Measurements from ENCODE around the gene POC5.
"Not testable (repeated sequence)": the region's sequence is repeated elsewhere in the genome, so short reads cannot be mapped to it uniquely, and the experiment has no call there.

Gene POC5

DNA sequence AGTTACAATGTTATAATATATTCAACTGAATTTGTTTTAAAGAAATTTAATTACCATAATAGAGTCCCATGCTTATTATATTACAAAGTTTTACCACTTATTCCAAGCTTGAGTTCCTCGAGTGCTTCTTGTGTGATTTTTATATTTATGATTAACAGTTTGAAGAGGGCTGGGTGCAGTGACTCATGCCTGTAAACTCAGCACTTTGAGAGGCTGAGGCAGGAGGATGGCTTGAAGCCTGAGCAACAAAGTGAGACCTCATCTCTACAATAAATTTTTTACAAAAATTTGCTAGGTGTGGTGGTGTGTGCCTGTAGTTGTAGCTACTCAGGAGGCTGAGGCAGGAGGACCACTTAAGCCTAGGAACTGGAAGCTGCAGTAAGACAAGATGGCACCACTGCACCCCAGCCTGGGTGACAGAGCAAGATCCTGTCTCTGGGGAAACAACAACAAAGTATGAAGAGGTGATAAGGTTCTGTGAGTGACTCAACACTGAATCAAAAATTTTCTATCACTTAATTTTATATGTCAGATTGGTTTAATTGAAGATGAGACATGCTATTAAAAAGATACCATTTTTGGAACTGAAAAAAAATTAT, 9.2 kb downstream of the POC5 start:
- in situ Hi-C loops (cut with MboI; ENCODE audit: low sequenced_read_pairs), result no loop called here

GRCh38 chr5:75706775-75707174, 10.5 kb downstream of the POC5 start:
- in situ Hi-C loops (cut with MboI; ENCODE audit: low sequenced_read_pairs), result no loop called here

DNA sequence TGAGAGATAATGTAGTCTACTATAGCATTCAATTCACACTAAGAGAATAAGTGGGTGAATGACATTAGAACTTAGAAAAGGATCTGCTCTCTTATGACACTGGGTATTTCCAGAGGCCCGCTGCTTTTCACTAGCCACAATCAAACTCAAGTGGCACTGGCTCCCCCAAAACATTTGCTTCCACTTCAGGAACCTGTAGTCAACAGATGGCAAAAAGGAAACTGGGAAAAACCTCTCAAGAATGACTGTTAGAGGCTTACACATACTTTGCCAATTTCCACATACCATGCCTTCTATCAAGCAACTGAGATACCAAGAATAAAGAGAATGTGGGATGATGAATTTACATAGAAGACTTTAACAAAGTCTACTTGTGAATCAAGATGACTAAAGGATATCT, 11.2 kb downstream of the POC5 start:
- in situ Hi-C loops (cut with MboI; ENCODE audit: low sequenced_read_pairs), result no loop called here

GRCh38 chr5:75701856-75702255, 15.4 kb downstream of the POC5 start:
- in situ Hi-C loops (cut with MboI; ENCODE audit: low sequenced_read_pairs), result no loop called here

DNA sequence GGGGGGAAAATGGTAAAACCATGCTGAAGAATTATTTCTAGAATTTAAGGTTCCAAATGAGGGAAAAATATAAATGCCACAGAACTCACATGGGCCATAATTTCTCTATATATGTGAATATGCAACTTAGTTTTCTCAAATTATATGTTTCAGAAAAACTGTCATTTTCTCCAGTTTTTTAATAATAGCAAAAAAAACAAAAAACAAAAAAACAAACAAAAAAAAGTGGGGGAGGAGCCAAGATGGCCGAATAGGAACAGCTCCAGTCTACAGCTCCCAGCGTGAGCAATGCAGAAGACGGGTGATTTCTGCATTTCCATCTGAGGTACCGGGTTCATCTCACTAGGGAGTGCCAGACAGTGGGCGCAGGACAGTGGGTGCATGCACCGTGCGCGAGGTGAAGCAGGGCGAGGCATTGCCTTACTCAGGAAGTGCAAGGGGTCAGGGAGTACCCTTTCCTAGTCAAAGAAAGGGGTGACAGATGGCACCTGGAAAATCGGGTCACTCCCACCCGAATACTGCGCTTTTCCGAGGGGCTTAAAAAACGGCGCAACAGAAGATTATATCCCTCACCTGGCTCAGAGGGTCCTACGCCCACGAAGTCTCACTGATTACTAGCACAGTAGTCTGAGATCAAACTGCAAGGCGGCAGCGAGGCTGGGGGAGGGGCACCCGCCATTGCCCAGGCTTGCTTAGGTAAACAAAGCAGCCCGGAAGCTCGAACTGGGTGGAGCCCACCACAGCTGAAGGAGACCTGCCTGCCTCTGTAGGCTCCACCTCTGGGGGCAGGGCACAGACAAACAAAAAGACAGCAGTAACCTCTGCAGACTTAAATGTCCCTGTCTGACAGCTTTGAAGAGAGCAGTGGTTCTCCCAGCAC, 21.5 kb downstream of the POC5 start:
- in situ Hi-C loops (cut with MboI; ENCODE audit: low sequenced_read_pairs), result not testable (repeated sequence)

DNA sequence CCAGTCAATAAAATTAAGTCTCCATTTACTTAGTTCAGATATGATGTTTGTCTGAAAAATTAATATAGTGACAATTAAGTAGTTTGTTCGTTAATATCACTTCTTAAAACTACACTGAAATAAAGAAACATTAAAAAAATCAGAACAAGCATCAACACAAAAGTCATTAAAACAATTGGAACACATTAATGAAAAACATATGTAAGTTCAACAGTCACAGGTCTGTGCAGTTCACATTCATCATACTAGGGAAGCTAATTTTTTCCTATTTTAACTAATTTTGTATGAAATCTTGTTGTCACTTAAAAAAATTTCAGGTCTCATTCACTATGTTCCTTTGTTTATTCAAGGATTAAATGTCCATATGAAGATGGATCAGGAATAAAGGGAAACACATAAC, 22.5 kb downstream of the POC5 start:
- in situ Hi-C loops (cut with MboI; ENCODE audit: low sequenced_read_pairs), result no loop called here

GRCh38 chr5:75690669-75691068, 26.6 kb downstream of the POC5 start:
- in situ Hi-C loops (cut with MboI; ENCODE audit: low sequenced_read_pairs), result no loop called here

DNA sequence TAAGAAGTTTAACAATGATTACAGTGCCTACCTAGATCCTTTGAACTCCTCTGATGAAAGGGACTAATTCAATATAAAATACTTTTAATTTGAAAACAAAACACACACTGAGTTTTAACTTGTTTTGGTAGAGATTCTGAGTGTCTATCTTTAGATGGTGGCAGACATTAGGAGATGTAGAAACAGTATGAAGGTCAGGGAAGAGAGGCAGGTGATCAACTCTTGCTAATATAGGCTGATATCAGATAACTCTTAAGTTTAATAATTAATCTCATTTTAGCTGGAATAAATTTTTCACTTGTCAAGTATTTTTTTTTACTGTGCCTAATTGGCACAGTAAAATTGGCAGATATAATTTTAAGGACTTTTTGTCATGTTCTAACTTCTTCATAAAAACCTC, 30.8 kb downstream of the POC5 start:
- in situ Hi-C loops (cut with MboI; ENCODE audit: low sequenced_read_pairs), result no loop called here

GRCh38 chr5:75685141-75685540, 32.1 kb downstream of the POC5 start:
- in situ Hi-C loops (cut with MboI; ENCODE audit: low sequenced_read_pairs), result no loop called here

DNA sequence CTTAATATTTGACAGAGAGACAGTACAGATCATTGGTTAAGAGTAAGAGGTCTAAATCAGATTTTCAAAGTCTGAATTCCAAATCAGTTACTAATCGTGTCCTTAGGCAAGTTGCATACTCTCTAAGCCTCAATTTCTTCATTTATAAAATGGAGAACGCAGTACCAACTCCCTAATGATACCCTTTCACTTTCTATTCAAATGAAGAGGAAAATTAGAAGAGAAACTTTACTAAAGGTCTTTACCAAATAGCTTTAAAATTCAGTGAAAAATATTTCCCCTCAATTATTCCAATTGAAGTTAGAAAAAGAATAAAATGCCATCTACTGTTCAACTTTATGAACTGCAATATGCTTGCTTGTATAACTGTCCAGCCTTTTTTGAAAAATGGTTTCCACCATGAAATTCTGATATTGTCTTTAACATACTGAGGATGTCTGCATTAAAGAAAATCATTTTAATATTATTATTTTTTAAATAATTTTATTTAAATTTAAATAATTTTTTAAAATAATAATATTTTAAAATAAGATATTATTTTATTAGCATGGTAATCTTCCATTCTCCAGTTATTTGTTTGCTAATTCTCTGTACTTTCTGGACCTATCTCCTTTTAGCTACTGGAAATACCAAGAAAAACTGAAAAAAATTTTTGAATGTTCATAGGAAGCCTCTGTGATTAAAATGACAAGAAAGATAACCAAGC, 36.0 kb downstream of the POC5 start:
- in situ Hi-C loops (cut with MboI; ENCODE audit: low sequenced_read_pairs), result no loop called here

- in situ Hi-C loops (cut with MboI; ENCODE audit: low sequenced_read_pairs), result no loop called here
Observed at GRCh38 chr5:75678155-75678554, 39.1 kb downstream of the POC5 start.

GRCh38 chr5:75677607-75678006, 39.6 kb downstream of the POC5 start:
- in situ Hi-C loops (cut with MboI; ENCODE audit: low sequenced_read_pairs), result no loop called here

DNA sequence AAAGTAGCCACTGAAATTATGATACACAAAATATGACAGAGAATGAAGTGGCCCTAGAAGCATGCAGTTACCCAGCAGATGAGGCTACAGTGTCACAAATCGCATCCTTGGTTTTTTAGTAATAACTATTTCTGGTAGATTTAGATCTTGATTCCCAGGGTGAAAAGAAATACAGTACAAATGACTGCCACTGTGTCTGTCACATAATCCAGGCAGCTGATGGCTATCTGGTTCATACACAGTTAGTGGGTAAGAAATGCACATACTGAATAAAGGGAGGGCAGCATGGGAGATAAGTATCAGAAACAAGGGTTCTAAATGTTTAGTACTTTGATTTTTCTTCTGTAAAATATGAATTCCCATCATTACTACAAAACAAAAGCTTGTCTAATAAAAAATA, 41.5 kb downstream of the POC5 start:
- in situ Hi-C loops (cut with MboI; ENCODE audit: low sequenced_read_pairs), result no loop called here

DNA sequence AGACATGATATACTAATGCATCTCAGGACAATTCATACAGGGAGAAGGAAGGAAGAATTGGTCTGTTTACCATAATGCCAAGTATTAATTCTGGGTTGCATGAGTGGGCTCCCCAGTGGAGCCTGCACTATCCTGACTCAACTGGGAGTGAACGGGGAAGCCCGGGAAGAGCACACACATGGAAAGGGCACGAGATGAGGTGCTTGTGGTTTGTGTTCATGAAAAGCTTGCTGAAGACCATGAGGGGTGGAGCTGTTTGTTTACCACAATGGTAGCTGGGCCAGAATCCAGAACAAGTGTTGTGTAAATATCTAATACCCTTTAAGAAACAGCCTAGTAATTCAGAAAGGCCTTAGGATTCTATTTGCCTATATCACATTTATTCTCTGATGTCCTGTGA, 44.6 kb downstream of the POC5 start:
- in situ Hi-C loops (cut with MboI; ENCODE audit: low sequenced_read_pairs), result loop anchor here (25.0 kb wide), 1 partner anchor 435 kb away; the partner anchor contains the start of gene ANKRD31

GRCh38 chr5:75671506-75671905, 45.7 kb downstream of the POC5 start:
- in situ Hi-C loops (cut with MboI; ENCODE audit: low sequenced_read_pairs), result loop anchor here (25.0 kb wide), 1 partner anchor 434 kb away; the partner anchor contains the start of gene ANKRD31

- in situ Hi-C loops (cut with MboI; ENCODE audit: low sequenced_read_pairs), result loop anchor here (25.0 kb wide), 1 partner anchor 433 kb away; the partner anchor contains the start of gene ANKRD31
Observed at GRCh38 chr5:75670577-75670976, 46.7 kb downstream of the POC5 start.

GRCh38 chr5:75668977-75669689, 48.1 kb downstream of the POC5 start:
- in situ Hi-C loops (cut with MboI; ENCODE audit: low sequenced_read_pairs), result loop anchor here (25.0 kb wide), 1 partner anchor 432 kb away; the partner anchor contains the start of gene ANKRD31

DNA sequence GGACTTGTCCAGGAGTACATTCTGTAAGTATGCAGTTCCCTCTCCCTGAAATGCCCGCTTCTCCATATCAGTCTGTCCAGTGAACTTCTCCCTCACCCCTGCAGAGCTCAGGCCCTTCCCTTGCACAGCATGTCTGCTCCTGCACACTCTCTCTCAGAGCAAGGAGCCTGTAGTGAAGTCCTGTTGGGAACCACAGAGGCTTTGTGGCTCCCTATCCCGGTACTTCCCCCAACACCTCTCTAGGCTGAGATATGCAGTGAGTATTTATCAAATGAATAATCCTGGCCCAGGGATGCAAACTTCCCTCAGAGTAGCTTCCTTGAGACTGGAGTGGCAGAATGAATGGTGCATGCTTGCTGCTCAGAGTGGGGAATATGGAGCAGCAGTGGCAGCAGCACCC, 48.8 kb downstream of the POC5 start:
- in situ Hi-C loops (cut with MboI; ENCODE audit: low sequenced_read_pairs), result loop anchor here (25.0 kb wide), 1 partner anchor 431 kb away; the partner anchor contains the start of gene ANKRD31

DNA sequence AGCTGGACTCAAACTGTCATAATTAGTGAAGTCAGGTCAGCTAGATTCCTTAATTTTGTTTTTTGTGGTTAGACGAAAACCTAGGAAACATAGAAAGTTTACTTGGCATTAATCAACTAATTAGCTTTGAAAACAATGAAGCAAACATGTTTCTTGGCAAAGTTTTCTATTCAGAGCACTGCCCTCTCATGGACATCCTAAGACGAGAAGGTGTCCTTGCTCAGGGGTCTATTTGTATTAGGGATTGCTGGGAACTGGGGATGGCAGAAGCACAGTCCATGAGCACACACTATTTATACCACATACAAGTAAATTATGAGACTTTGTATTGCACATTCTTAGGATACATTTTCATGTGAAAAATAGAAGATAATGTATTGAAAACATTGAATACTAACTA, 49.7 kb downstream of the POC5 start:
- in situ Hi-C loops (cut with MboI; ENCODE audit: low sequenced_read_pairs), result loop anchor here (25.0 kb wide), 1 partner anchor 430 kb away; the partner anchor contains the start of gene ANKRD31

DNA sequence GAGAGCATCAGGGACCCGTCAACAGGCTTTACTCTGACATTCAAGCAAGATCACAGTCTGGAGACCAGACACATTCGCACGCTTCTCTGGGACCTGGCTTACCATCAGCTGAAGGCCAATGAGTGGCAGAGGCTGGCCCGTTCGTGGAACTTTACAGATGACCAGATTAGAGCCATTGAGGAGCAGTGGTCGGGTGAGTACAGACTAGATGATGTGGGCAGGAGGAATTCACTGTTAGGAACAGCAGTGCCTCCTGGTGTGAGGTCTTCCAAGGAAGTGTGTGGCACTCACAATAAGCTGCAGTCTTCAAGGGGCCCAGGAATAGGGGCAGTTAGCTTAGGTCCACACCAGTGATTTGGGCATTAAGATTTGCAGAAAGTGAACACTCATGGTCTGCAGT, 50.4 kb downstream of the POC5 start:
- in situ Hi-C loops (cut with MboI; ENCODE audit: low sequenced_read_pairs), result loop anchor here (25.0 kb wide), 1 partner anchor 430 kb away; the partner anchor contains the start of gene ANKRD31

GRCh38 chr5:75664979-75665378, 52.3 kb downstream of the POC5 start:
- in situ Hi-C loops (cut with MboI; ENCODE audit: low sequenced_read_pairs), result loop anchor here (25.0 kb wide), 1 partner anchor 428 kb away; the partner anchor contains the start of gene ANKRD31
